SHP77 treated with DMSO at 0.1 percent for 48 hours (cell line): ENCODE measurements around the gene MBOAT2.
"Not testable (repeated sequence)": the region's sequence is repeated elsewhere in the genome, so short reads cannot be mapped to it uniquely, and the experiment has no call there.

ENCODE experiments used
- DNase-seq: peaks from one replicate; lab custom pipeline; 2025; lab: John Stamatoyannopoulos, UW

Gene MBOAT2

DNA sequence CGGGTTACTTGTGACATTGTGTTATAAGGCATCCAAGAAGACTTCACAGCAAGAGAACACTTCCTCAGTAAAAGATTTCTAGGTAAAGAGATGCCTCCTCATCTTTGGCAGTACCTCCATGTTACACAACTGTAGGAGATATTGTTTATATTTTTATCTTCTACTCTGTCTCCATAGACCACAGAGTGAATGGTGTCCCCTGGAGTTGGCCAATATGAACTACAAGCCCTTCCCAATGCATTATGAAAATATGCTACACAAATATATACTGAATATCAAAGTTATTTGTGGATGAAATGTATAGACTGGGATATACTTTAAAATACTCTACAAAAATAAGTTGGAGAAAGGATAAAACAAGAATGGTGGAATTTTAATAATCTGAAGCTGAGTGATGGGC lies 46.7 kb downstream of the MBOAT2 start:
- no peak for DNase-seq

DNA sequence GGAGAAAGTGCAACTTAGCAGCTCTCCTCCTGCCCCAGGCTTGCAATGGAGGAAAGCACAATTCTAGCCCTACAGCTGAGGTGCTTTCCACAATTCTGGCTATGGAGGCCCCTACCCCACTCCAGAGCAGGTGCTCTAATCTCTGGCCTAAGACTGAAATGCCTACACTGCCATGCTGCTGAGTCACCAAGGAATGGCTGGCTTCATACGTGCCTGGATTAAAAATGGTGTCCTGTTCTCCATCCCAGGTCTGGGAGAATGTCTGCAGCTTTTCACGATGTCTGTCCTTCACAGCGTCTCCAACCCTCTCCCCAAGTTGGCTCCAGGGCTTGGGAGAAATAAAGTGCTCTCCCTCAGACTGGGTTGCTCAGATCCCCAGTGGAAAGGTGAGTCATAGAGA lies 48.5 kb downstream of the MBOAT2 start:
- DNase-seq: no peak

DNA sequence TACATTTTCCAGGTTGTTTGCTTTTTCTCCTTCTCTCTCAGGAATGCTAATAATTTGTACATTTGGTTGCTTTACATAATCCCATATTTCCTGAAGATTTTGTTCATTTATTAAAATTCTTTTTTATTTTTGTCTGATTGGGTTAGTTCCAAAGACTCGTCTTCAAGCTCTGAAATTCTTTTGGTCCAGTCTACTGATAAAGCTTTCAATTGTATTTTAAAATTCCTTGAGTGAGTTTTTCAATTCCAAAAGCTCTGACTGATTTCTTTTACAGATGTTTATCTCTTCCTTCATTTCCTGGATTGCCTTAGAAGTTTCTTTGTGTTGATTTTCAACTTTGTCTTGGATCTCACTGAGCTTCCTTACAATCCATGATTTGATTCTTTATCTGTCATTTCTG lies 50.0 kb downstream of the MBOAT2 start:
- no peak for DNase-seq

DNA sequence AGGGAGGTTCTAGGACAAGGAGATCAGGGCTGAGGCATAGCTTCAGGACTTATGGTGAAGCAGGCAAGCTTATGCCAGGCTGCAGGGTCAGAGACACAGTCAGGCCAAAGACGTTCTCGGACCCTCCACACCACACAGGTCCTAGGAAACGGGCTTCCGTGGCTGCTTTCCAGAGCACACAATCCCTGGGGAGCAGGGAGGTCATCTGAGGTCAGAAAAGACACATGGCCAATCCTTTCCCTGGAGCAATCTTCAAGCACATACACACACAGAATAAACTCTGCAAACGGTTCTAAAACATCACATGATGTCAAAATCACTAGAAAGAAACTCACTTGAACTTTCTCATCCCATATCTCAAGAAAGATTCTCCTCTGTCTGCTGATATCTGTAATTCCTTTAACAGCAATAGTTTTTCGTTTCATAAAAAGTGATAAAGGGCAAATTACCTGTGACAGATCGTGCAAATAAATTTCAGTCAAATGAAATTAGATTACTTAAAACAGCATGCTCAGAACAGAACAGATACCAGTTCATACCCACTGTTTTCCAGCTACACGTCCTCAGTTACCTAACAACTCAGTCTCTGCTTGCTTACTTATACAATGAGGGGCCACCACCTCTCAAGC lies 63.9 kb downstream of the MBOAT2 start:
- no peak for DNase-seq

DNA sequence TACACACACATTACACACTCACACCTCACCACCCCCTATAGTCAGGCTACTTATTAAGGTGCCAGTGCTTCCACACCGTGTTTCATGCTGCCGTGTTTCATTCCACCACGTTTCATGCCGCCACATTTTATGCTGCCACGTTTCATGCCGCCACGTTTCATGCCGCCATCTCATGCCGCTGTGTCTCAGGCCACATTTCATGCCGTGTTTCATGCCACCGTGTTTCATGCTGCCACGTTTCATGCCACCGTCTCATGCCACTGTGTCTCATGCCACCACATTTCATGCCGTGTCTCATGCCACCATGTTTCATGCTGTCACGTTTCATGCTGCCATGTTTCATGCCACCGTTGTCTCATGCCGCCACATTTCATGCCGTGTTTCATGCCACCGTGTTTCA lies 65.1 kb downstream of the MBOAT2 start:
- no peak for DNase-seq

DNA sequence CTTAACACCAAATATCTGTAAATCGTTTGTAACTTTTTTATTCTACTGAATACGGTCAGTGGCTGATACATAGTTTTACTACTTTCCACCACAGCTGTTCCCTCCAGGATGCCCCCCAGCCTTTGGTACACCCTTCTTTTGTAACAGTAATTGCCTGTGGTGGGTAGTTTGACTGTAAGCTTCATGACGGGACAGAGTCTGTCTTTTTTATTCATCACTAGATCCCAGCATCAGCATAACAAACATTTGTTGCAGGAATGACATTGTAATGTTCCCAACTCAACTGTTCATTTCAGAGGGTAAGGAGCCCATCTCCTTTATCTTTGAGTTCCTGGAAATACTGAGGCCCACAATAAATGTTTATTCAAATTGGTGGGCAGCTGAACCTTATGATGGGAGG lies 67.5 kb downstream of the MBOAT2 start:
- DNase-seq: no peak

DNA sequence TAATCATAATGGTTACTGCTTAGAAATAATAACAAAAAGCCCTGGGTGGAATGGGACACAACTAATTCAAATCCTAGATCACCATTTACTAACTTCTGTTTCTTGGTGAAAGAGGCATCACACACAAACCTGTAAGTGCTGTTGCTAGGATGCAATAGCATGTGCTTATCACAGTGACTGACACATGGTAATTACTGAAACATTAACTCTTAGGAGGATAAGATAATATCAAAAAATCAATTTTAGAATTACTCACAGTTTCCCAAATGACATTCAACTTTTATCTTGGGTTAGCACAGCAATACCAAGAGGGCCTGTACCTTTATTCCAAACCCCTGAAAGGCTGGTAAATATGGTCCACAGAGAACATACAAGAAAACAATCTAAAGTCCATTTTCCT lies 69.1 kb downstream of the MBOAT2 start:
- no peak for DNase-seq

DNA sequence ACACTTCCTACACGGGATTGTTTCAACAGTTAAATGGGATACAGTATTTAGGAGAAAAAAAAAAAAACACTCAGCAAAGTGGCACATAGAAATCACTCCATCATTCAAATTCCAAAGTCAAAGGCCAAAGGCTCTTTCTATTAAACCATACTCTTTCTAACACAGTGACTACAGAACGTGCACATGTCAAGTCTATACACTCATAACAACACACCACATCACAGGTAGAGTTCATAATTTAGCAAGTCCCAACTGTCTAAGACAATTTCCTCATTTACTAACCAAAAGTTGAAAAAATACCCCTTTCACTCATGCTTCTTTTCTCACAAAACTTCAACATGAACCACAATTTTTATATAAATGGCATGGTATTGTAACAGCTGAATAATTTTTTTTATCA lies 70.8 kb downstream of the MBOAT2 start:
- DNase-seq: no peak

DNA sequence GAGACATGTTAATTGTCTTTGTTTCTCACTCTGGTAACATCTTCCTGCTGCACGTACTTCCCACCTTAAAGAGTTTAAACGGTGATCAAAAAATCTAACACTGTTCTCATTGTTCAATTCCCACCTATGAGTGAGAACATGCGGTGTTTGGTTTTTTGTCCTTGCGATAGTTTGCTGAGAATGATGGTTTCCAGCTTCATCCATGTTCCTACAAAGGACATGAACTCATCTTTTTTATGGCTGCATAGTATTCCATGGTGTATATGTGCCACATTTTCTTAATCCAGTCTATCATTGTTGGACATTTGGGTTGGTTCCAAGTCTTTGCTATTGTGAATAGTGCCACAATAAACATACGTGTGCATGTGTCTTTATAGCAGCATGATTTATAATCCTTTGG lies 73.3 kb downstream of the MBOAT2 start:
- DNase-seq: not testable (repeated sequence)

DNA sequence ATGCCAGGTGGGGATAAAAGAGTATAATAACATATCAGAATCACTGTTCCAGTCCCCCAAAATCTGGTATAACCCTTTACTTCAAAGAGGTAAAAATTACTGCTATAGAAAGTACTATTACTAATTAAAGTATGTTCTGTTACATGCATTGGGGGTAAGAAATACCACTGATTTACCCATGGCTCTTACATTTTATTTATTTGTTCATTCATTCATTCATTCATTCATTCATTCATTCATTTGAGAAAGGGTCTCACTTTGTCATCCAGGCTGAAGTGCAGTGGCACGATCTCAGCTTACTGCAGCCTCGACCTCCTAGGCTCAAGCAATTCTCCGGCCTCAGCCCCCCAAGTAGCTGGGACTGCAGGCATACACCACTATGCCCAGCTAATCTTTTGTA lies 74.4 kb downstream of the MBOAT2 start:
- no peak for DNase-seq

DNA sequence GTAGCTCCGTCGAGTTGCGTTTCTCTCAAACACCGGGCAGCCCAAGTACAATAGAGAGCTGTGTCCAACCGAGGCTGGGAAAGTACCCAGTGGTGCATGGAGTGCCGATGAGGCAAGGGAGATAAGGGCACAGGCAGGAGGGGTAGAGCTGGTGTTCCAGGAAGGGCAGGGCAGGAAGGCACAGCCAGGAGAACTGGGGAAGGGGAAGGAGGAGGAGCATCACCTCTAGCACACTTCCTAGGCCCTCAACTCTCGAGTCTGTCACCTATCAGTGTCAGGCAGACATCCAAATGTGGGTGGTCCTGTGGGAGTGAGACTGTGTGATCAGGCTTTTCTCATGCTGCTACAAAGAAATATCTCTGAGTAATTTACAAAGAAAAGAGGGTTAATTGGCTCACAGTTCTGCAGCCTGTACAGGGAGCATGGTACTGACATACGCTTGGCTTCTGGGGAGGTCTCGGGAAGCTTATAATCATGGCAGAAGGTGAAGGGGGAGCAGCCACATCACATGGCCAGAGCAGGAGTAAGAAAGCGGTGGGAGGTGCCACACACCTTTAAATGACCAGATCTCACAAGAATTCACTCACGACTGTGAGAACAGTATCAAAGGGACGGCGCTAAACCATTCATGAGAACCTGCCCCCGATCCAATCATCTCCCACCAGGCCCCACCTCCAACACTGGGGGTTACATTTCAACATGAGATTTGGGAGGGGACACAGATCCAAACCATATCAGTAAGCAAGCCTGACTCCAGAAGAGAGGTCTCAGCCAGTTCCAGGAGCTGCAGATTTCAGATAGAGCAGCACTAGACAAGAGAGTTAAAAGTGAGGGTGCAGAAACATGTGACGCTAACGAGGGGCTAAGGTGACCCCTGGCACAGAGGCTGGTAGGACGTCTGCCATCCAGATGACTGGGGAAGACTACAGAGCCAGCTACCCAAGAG lies 75.7 kb downstream of the MBOAT2 start:
- no peak for DNase-seq

DNA sequence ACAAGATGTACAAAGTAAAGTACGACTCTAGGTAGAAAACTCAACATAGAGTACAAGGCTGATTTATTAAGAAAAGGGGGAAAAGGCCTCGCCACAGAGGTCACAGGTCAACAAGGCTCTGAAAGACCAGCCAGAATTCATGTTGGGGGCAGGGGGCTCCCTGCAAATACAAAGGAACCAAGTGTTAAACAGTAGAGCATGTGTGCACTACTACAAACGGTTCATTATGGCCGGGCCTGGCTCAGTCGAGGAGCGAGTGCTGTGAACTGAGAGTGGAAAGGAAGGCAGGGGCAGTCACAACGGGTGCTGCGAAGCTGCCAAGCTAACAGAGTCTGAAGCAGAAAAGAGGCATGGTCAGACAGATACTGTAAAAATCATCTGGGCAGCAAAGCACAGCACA lies 77.1 kb downstream of the MBOAT2 start:
- DNase-seq: no peak

DNA sequence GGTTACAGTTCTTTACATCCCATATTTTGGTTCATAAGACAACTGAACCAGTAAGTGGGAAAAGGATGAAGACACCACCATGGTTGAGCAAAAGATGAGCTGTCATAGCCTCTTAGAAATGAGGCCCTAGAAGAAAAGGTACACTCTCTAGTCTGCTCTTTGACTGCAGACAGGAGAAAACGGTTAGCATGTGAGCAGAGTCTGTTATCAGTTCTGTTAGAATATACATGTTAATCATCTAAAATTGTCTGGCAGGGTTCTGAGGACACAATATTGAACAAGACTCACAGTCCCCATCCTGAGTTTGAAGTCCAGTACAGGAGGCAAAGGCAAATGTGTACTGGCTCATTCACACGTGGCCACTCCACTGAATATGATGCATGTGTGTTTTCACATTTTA lies 78.1 kb downstream of the MBOAT2 start:
- DNase-seq: no peak

DNA sequence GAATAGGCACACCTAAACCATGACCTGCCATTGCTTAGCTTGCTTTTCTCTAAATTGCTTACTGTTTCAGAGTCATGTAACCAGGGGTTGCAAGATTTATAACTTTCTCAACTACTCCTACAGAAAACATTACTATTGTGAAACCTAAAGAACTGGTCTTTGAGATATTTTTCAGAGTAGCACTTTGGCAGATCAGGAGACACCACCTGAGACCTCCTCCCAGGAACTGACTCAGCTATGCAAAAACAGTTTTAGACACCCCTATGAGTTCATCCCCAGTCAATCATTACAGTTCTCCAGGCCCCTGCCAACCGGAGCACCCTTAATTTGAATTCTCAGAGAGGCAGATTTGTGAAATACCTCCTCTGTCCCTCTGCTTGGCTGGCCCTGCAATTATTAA lies 80.3 kb downstream of the MBOAT2 start:
- no peak for DNase-seq

DNA sequence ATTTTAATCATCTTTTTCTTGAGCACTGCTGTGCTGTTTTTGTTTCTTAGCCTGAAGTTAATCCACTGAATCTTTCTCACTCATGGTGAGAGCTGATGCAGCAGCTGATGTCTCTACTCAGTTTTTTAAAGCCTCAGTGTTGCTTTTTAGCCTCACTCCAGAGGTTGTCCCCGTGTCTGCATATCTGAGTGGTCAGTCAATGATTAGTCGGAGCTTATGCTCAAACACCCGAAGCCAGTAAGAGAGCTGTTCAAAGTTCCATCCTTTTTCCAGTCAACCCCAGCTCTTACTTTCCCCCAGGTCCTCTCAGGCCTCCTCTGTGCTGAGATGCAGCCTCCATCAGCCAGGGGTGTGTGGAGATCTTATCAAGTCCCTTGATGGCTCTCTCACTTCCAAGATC lies 81.1 kb downstream of the MBOAT2 start:
- no peak for DNase-seq

DNA sequence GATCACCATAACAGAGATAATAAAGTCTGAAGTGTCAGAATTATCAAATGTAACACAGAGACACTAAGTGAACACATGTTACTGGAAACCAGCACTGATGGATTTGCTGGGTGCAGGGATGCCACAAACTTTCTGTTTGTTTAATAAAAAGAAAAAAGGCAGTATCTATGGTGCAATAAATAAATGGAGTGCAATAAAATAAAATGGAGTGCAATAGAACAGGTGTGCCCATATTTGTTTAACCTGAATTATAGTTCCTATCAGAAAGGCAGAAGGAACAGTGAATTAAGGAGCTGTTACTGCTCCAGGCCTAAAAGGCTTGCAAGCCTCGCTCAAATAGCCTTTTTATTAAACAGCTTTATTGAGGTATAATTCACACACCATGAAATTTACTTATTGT lies 85.1 kb downstream of the MBOAT2 start:
- no peak for DNase-seq

DNA sequence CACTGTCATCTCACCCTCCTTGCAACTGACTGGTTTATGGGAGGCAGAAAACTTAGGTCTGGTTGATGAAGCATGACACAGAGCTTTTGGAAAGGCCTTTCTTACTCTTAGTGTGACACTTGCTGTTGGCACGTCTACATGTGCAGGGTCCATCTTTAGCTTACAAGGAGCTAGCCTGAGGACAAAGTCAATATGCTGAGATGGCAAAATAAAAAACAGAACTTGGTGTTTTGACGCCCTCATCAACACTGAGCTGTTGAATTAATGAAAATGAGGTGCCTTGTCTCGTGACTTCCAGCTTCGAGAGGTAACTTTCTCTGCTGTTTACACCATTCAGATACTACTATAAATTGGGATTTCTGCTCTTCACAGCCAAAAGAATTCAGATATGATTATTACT lies 87.5 kb downstream of the MBOAT2 start:
- DNase-seq: no peak

DNA sequence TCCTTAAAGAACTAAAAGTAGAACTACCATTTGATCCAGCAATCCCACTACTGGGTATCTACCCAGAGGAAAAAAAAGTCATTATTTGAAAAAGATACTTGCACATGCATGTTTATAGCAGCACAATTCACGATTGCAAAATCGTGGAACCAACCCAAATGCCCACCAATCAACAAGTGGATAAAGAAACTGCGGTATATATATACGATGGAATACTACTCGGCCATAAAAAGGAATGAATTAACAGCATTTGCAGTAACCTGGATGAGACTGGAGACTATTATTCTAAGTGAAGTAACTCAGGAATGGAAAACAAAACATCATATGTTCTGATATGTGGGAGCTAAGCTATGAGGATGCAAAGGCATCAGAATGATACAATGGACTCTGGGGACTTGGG lies 89.7 kb downstream of the MBOAT2 start:
- not testable (repeated sequence) for DNase-seq

DNA sequence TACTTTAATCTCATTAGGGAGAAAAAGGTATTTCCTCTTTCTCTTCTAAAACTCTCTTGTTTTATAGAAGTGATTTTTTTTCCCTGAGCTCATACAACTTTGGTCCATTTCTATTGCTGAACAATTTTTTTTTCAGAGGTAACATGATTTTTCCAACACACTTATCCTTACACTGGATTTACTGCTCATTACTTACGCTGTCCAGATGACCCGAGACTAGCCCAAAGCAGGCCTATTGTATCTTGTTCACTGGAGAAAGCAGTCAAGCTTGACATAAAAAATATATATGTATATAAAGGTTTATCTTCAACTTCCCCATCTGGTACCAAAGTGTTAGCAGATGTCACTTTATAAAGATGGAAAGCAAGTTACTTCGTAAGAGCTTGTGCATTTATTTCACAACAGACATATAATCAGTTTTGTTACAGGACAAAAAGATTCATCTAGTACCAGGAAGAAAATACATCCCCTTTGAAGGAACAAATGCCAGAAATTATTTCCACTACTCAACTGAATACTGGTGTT lies 95.7 kb downstream of the MBOAT2 start:
- no peak for DNase-seq

DNA sequence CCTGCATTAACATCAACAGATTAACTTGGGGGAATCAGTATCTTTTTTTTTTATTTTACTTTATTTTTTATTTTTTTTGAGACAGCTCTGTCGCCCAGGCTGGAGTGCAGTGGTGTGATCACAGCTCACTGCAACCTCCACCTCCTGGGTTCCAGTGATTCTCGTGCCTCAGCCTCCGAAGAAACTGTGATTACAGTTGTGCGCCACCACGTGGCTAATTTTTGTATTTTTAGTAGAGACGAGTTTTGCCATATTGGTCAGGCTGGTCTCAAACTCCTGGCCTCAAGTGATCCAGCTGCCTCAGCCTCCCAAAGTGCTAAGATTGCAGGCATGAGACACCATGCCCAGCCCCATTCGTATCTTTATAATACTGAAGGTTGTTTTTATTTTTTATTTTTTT lies 99.6 kb downstream of the MBOAT2 start:
- DNase-seq: not testable (repeated sequence)

DNA sequence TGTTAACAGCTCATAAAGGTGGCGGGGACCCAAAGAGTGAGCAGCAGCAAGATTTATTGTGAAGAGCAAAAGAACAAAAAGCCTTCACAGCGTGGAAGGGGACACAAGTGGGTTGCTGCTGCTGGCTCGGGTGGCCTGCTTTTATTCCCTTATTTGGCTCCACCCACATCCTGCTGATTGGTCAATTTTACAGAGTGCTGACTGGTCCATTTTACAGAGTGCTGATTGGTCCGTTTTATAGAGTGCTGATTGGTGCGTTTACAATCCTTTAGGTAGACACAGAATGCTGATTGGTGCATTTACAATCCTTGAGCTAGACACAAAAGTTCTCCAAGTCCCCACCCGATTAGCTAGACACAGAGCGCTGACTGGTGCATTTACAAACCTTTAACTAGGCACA lies 100.7 kb downstream of the MBOAT2 start:
- not testable (repeated sequence) for DNase-seq

DNA sequence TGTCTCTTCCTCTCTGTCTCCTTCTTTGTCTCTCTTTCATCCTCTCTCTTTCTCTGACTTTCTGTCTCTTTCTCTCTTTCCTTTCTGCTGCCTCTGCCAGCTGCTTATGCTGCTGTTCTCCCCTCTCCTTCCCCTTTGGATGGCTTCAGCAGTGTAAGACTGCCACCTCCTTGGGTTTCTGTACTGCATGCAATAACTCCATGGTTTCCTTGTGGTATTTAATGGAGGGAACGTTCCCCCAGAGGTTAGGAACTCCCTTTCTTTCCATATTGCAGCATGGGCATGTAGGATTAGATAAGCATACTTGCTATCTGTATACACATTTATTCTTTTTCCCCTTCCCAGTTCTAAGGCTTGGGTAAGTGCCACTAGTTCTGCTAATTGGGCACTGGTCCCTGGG lies 106.3 kb downstream of the MBOAT2 start:
- not testable (repeated sequence) for DNase-seq

DNA sequence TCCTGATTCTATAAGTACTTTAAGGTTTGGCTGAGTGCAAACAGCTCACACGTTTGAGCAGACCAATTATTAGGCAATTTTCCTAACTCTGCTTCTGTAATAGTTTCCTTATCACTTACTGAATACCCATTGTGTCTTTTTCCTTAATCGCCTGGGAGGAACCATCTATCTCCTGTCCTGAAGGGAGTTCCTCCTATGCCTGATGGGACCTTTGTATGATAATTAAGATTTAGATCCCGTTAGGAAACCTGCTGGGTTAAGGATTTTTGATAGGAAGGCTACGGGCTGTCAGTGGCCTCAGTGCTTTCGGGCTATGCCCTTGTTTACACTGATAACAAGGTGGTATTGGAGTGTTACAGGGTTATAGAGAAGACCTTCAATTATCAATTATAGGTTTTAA lies 106.8 kb downstream of the MBOAT2 start:
- DNase-seq: not testable (repeated sequence)
